Measurements from ENCODE around the gene KCTD20.

The KCTD20 gene

GRCh38 chr6:36525346-36525745, 82.5 kb downstream of the KCTD20 start:
- TF ChIP-seq REST (IDR thresholded peaks at IDR 0.05; ENCODE audit: insufficient replicate concordance, low read depth), result no peak
- TF ChIP-seq GABPA (IDR thresholded peaks at IDR 0.05; ENCODE audit: low read depth), result no peak
- TF ChIP-seq CTCF (IDR thresholded peaks at IDR 0.05; ENCODE audit: insufficient read depth, low read length), result no peak
- no peak for TF ChIP-seq SPI1 (IDR thresholded peaks at IDR 0.05; ENCODE audit: borderline replicate concordance, low read depth)
- Histone ChIP-seq H3K27ac (replicated peaks) (no peak overlapping the region), H3K4me3 (replicated peaks; ENCODE audit: insufficient read depth, low read length) (no peak overlapping the region), H3K27me3 (ENCODE audit: insufficient read depth, poor library complexity, severe bottlenecking) (no peaks in the 10 kb centered on the region)
- no peak for DNase-seq (ENCODE audit: low read depth in 1 of 2, low spot score in 1 of 2)

GRCh38 chr6:36526066-36526465, 83.3 kb downstream of the KCTD20 start:
- TF ChIP-seq SPI1 (IDR thresholded peaks at IDR 0.05; ENCODE audit: borderline replicate concordance, low read depth) (peak; percentile 40; the same call in 1 of the 2 replicates), GABPA (IDR thresholded peaks at IDR 0.05; ENCODE audit: low read depth) (no peak)
- DNase-seq (ENCODE audit: low read depth in 1 of 2, low spot score in 1 of 2), result peak; percentile 13 to 30

GRCh38 chr6:36533321-36533720, 90.5 kb downstream of the KCTD20 start:
- DNase-seq (ENCODE audit: low read depth in 1 of 2, low spot score in 1 of 2), result no peak
- Histone ChIP-seq H3K4me3 (replicated peaks; ENCODE audit: insufficient read depth, low read length) (no peak overlapping the region), H3K27ac (replicated peaks) (no peak overlapping the region), H3K27me3 (ENCODE audit: insufficient read depth, poor library complexity, severe bottlenecking) (no peaks in the 10 kb centered on the region)
- TF ChIP-seq POLR2AphosphoS5 (IDR thresholded peaks at IDR 0.05; ENCODE audit: low read depth) (no peak), REST (IDR thresholded peaks at IDR 0.05; ENCODE audit: insufficient replicate concordance, low read depth) (no peak), CTCF (IDR thresholded peaks at IDR 0.05; ENCODE audit: insufficient read depth, low read length) (no peak), GABPA (IDR thresholded peaks at IDR 0.05; ENCODE audit: low read depth) (no peak), SPI1 (IDR thresholded peaks at IDR 0.05; ENCODE audit: borderline replicate concordance, low read depth) (no peak)

More at GRCh38 chr6:36526066-36526465, 83.3 kb downstream of the KCTD20 start:
- H3K27ac ChIP-seq (replicated peaks), result no peak overlapping the region
- no peaks in the 10 kb centered on the region for H3K27me3 ChIP-seq (ENCODE audit: insufficient read depth, poor library complexity, severe bottlenecking)
- no peak overlapping the region for H3K4me3 ChIP-seq (replicated peaks; ENCODE audit: insufficient read depth, low read length)

GRCh38 chr6:36536873-36537547, 94.2 kb downstream of the KCTD20 start:
- TF ChIP-seq REST (IDR thresholded peaks at IDR 0.05; ENCODE audit: insufficient replicate concordance, low read depth) (no peak), SPI1 (IDR thresholded peaks at IDR 0.05; ENCODE audit: borderline replicate concordance, low read depth) (no peak), CTCF (IDR thresholded peaks at IDR 0.05; ENCODE audit: insufficient read depth, low read length) (no peak), POLR2AphosphoS5 (IDR thresholded peaks at IDR 0.05; ENCODE audit: low read depth) (no peak), GABPA (IDR thresholded peaks at IDR 0.05; ENCODE audit: low read depth) (no peak)
- no peak for DNase-seq (ENCODE audit: low read depth in 1 of 2, low spot score in 1 of 2)

More at GRCh38 chr6:36536873-36537547, 94.2 kb downstream of the KCTD20 start:
- Histone ChIP-seq H3K4me3 (replicated peaks; ENCODE audit: insufficient read depth, low read length) (no peak overlapping the region), H3K27ac (replicated peaks) (no peak overlapping the region), H3K27me3 (ENCODE audit: insufficient read depth, poor library complexity, severe bottlenecking) (no peaks in the 10 kb centered on the region)
